ENCODE measurements around the gene S100A14. TPM values are rescaled to one million over a fixed set of nuclear protein-coding genes. Genes with fewer than 3 reads are reported as not detected.

S100A14 gene
- total and polyA plus RNA-seq, 2 of the 13 experiments (the other 11 are each of a cell fraction or from before 2014, with no cell fraction given) = 1.4 to 7.7 TPM

- no peak for TF ChIP-seq ZBTB40 (IDR thresholded peaks at IDR 0.05)
- peak; percentile 74; the same call in 1 of the 2 replicates for TF ChIP-seq ZBTB40 (CRISPR knock-in tag; IDR thresholded peaks at IDR 0.05)
- no peak for TF ChIP-seq SRF (IDR thresholded peaks at IDR 0.05; ENCODE audit: low read depth, low read length)
- TF ChIP-seq HNF4A (CRISPR knock-in tag; IDR thresholded peaks at IDR 0.05) = peak; percentile 86
- TF ChIP-seq ZBTB1 (CRISPR knock-in tag; IDR thresholded peaks at IDR 0.05; ENCODE audit: borderline replicate concordance) = no peak
- TF ChIP-seq NR2C2 (CRISPR knock-in tag; IDR thresholded peaks at IDR 0.05; ENCODE audit: borderline replicate concordance) = peak; percentile 80
- TF ChIP-seq YEATS2 (CRISPR knock-in tag; IDR thresholded peaks at IDR 0.05; ENCODE audit: borderline replicate concordance) = no peak
- TF ChIP-seq RELA (CRISPR knock-in tag; IDR thresholded peaks at IDR 0.05) = no peak
- no peak for TF ChIP-seq ZNF264 (CRISPR knock-in tag; IDR thresholded peaks at IDR 0.05)
- TF ChIP-seq, protein P1, sequence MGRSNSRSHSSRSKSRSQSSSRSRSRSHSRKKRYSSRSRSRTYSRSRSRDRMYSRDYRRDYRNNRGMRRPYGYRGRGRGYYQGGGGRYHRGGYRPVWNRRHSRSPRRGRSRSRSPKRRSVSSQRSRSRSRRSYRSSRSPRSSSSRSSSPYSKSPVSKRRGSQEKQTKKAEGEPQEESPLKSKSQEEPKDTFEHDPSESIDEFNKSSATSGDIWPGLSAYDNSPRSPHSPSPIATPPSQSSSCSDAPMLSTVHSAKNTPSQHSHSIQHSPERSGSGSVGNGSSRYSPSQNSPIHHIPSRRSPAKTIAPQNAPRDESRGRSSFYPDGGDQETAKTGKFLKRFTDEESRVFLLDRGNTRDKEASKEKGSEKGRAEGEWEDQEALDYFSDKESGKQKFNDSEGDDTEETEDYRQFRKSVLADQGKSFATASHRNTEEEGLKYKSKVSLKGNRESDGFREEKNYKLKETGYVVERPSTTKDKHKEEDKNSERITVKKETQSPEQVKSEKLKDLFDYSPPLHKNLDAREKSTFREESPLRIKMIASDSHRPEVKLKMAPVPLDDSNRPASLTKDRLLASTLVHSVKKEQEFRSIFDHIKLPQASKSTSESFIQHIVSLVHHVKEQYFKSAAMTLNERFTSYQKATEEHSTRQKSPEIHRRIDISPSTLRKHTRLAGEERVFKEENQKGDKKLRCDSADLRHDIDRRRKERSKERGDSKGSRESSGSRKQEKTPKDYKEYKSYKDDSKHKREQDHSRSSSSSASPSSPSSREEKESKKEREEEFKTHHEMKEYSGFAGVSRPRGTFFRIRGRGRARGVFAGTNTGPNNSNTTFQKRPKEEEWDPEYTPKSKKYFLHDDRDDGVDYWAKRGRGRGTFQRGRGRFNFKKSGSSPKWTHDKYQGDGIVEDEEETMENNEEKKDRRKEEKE (IDR thresholded peaks at IDR 0.05) = no peak
- TF ChIP-seq UBTF (CRISPR knock-in tag; IDR thresholded peaks at IDR 0.05) = peak; percentile 61
- TF ChIP-seq ZNF552 (CRISPR knock-in tag; IDR thresholded peaks at IDR 0.05; ENCODE audit: borderline replicate concordance) = no peak
- no peak for TF ChIP-seq EEA1 (CRISPR knock-in tag; IDR thresholded peaks at IDR 0.05; ENCODE audit: borderline replicate concordance)
- no peak for TF ChIP-seq ZFP1 (CRISPR knock-in tag; IDR thresholded peaks at IDR 0.05)
- TF ChIP-seq TMF1 (CRISPR knock-in tag; IDR thresholded peaks at IDR 0.05; ENCODE audit: low read depth) = no peak
- no peak for TF ChIP-seq MBNL3 (CRISPR knock-in tag; conservative IDR thresholded peaks at IDR 0.05)
These were observed 7.2 kb downstream of the S100A14 start (continued) for GRCh38 chr1:153608742-153609584.

Measured in HepG2 (cell line).